H1 (cell line): ENCODE results near the gene SLC4A1. TPM values are rescaled to one million over a fixed set of nuclear protein-coding genes. Genes with fewer than 3 reads are reported as not detected.
A peak's percentile ranks its signal among the peaks of the same experiment; 100 is the strongest.

Experiments
- CTCF ChIA-PET: fragments of 300-600 bp; sonication (Branson Sonifier 250); formaldehyde crosslinking; loops from one replicate; lab custom pipeline; 2021; ENCODE audit not compliant: partially characterized antibody; lab: Charles Lee
- POLR2A ChIA-PET: fragments of 300-600 bp; sonication (Branson Sonifier 250); formaldehyde crosslinking; loops from one replicate; lab custom pipeline; 2021; ENCODE audit warnings: inconsistent platforms; ENCODE audit not compliant: partially characterized antibody; lab: Charles Lee
- DNase-seq, 2 experiments: peaks; one replicate each; pipeline versions ENCODE4 v3.0.0 to v3.0.0-alpha.2; 2010 to 2022; ENCODE audit warnings: low spot score in 2 of 2, low read depth in 1 of 2, mixed read lengths in 1 of 2
- FAIRE-seq: peaks from 2 replicates; lab custom pipeline; 2011; peaks lifted over from hg19 to GRCh38; lab: Jason Lieb, UNC
- H2AFZ ChIP-seq: 2 replicates; pipeline ENCODE4 v1.8.1; 2012; ENCODE audit warnings: low read length, inconsistent platforms
- H2AK5ac ChIP-seq: 2 replicates; pipeline ENCODE4 v1.6.1; 2013; ENCODE audit warnings: low read depth, low read length
- H2BK120ac ChIP-seq: replicated peaks from 2 replicates; pipeline ENCODE3; 2013; ENCODE audit warnings: low read depth, low read length, inconsistent platforms
- H2BK12ac ChIP-seq: 2 replicates; pipeline ENCODE4 v1.6.1; 2013; ENCODE audit warnings: low read depth, low read length
- H2BK15ac ChIP-seq: 2 replicates; pipeline ENCODE4 v1.6.1; 2013; ENCODE audit warnings: low read length
- H2BK20ac ChIP-seq: 2 replicates; pipeline ENCODE4 v1.6.1; 2013; ENCODE audit warnings: low read length
- H2BK5ac ChIP-seq: 2 replicates; pipeline ENCODE4 v1.6.1; 2013; ENCODE audit warnings: low read depth, low read length
- H3K14ac ChIP-seq: 2 replicates; pipeline ENCODE4 v1.6.1; 2013; ENCODE audit warnings: inconsistent platforms; ENCODE audit not compliant: insufficient read length
- H3K18ac ChIP-seq: 2 replicates; pipeline ENCODE4 v1.6.1; 2013; ENCODE audit warnings: low read length; ENCODE audit errors: extremely low read depth
- H3K23ac ChIP-seq: 2 replicates; pipeline ENCODE4 v1.6.1; 2013; ENCODE audit warnings: inconsistent platforms; ENCODE audit not compliant: insufficient read length
- H3K23me2 ChIP-seq: 2 replicates; pipeline ENCODE4 v1.6.1; 2013; ENCODE audit warnings: low read depth, low read length
- H3K27ac ChIP-seq: 2 replicates; pipeline ENCODE4 v1.6.1; 2011; ENCODE audit warnings: low read depth, low read length, inconsistent platforms
- H3K27me3 ChIP-seq, 4 experiments: replicated peaks in 1 of 4; 1 replicate in 1 of 4; 2 replicates in 3 of 4; pipeline versions ENCODE4 v1.6.1 to v1.8.1; 2011 to 2013; ENCODE audit warnings: low read length in 3 of 4, mild to moderate bottlenecking in 3 of 4, inconsistent platforms in 2 of 4, mixed read lengths in 2 of 4, moderate library complexity in 1 of 4; ENCODE audit not compliant: control insufficient read depth in 3 of 4, insufficient read depth in 3 of 4; ENCODE audit errors: extremely low read depth in 1 of 4
- H3K36me3 ChIP-seq, 4 experiments: 2 replicates each; pipeline versions ENCODE4 v1.6.1 to v1.8.1; 2011 to 2013; ENCODE audit warnings: mild to moderate bottlenecking in 4 of 4, low read length in 3 of 4, moderate library complexity in 2 of 4, control low read depth in 1 of 4, inconsistent platforms in 1 of 4; ENCODE audit not compliant: insufficient read depth in 4 of 4, control insufficient read depth in 2 of 4
- H3K4ac ChIP-seq: replicated peaks from 2 replicates; pipeline ENCODE3; 2013; ENCODE audit warnings: low read length, low read depth, mixed read lengths, inconsistent platforms; ENCODE audit not compliant: insufficient read length
- H3K4me1 ChIP-seq, 4 experiments: replicated peaks in 1 of 4; 1 replicate in 1 of 4; 2 replicates in 3 of 4; pipeline versions ENCODE4 v1.6.1 to v1.8.1; 2011 to 2013; ENCODE audit warnings: low read length in 3 of 4, inconsistent platforms in 2 of 4, mixed read lengths in 1 of 4; ENCODE audit not compliant: insufficient read depth in 4 of 4, control insufficient read depth in 3 of 4
- H3K4me2 ChIP-seq, 2 experiments: 2 replicates each; pipeline versions ENCODE4 v1.6.1 to v1.8.1; 2011 to 2013; ENCODE audit warnings: low read depth in 2 of 2, low read length in 2 of 2, control low read depth in 1 of 2, inconsistent platforms in 1 of 2, mild to moderate bottlenecking in 1 of 2; ENCODE audit not compliant: insufficient read depth in 1 of 2
- H3K4me3 ChIP-seq, 4 experiments: fragments of 200-600, 300-600 bp in 1 of 4; sonication (generic), shearing (Covaris generic), sonication (Bioruptor Twin) in 1 of 4; 2 replicates each; pipeline versions ENCODE4 v1.5.1 to v1.8.1; 2011 to 2016; ENCODE audit warnings: low read length in 4 of 4, low read depth in 3 of 4, control low read depth in 2 of 4, inconsistent platforms in 2 of 4, mild to moderate bottlenecking in 2 of 4, mixed read lengths in 1 of 4, moderate library complexity in 1 of 4; ENCODE audit not compliant: insufficient read depth in 2 of 4; ENCODE audit errors: extremely low read depth in 1 of 4
- H3K56ac ChIP-seq: replicated peaks from 2 replicates; pipeline ENCODE3; 2013; ENCODE audit warnings: low read depth, mild to moderate bottlenecking, mixed read lengths, low read length, inconsistent platforms; ENCODE audit not compliant: insufficient read length
- H3K79me1 ChIP-seq: 2 replicates; pipeline ENCODE4 v1.6.1; 2013; ENCODE audit warnings: low read depth, low read length, control low read depth
- H3K79me2 ChIP-seq, 2 experiments: 2 replicates each; pipeline versions ENCODE4 v1.6.1 to v1.8.1; 2012 to 2013; ENCODE audit warnings: low read length in 2 of 2, mild to moderate bottlenecking in 2 of 2, inconsistent platforms in 1 of 2; ENCODE audit not compliant: insufficient read depth in 2 of 2, control insufficient read depth in 1 of 2
- H3K9ac ChIP-seq, 4 experiments: replicated peaks in 1 of 4; 1 replicate in 1 of 4; 2 replicates in 3 of 4; pipeline versions ENCODE4 v1.6.1 to v1.8.1; 2011 to 2013; ENCODE audit warnings: low read depth in 3 of 4, low read length in 3 of 4, control low read depth in 2 of 4, mild to moderate bottlenecking in 2 of 4, moderate library complexity in 2 of 4, inconsistent platforms in 1 of 4; ENCODE audit errors: extremely low read depth in 1 of 4
- H3K9me3 ChIP-seq, 2 experiments: 2 replicates each; pipeline versions ENCODE4 v1.6.1 to v1.8.1; 2012 to 2013; ENCODE audit warnings: mild to moderate bottlenecking in 2 of 2, moderate library complexity in 2 of 2, control low read depth in 1 of 2, inconsistent platforms in 1 of 2, low read depth in 1 of 2, low read length in 1 of 2, mixed read lengths in 1 of 2; ENCODE audit not compliant: insufficient read depth in 2 of 2
- H4K20me1 ChIP-seq, 2 experiments: replicated peaks in 1 of 2; 2 replicates each; pipeline versions ENCODE3 to v1.8.1; 2011 to 2013; ENCODE audit warnings: inconsistent platforms in 2 of 2, low read length in 2 of 2, mild to moderate bottlenecking in 1 of 2; ENCODE audit not compliant: insufficient read depth in 2 of 2, control insufficient read depth in 1 of 2
- H4K5ac ChIP-seq: 2 replicates; pipeline ENCODE4 v1.6.1; 2013; ENCODE audit warnings: low read length, low read depth, mixed read lengths, inconsistent platforms; ENCODE audit not compliant: insufficient read length
- H4K8ac ChIP-seq: 2 replicates; pipeline ENCODE4 v1.8.0; 2013; ENCODE audit warnings: mild to moderate bottlenecking, moderate library complexity, low read length, inconsistent platforms; ENCODE audit not compliant: insufficient read depth; ENCODE audit errors: extremely low read depth
- H4K91ac ChIP-seq: replicated peaks from 2 replicates; pipeline ENCODE3; 2013; ENCODE audit warnings: low read length, mixed read lengths, inconsistent platforms; ENCODE audit not compliant: insufficient read length
- CHD1 ChIP-seq: IDR thresholded peaks from 2 replicates; pipeline ENCODE4 v1.6.1; 2012; ENCODE audit warnings: low read depth, low read length, improper control_type of control experiment
- KDM1A ChIP-seq: fragments of 200-600, 300-600 bp; sonication (generic); IDR thresholded peaks from 2 replicates; pipeline ENCODE4 v1.7.1; 2016; ENCODE audit warnings: mild to moderate bottlenecking, low read length, borderline replicate concordance
- NRF1 ChIP-seq: IDR thresholded peaks from 2 replicates; pipeline ENCODE4 v1.6.1; 2011; ENCODE audit warnings: mild to moderate bottlenecking, low read depth, low read length, improper control_type of control experiment
- POLR2AphosphoS5 ChIP-seq: IDR thresholded peaks from 2 replicates; pipeline ENCODE4 v1.6.1; 2011; ENCODE audit warnings: low read depth, low read length
- POU5F1 ChIP-seq: IDR thresholded peaks from 2 replicates; pipeline ENCODE4 v1.6.1; 2011; ENCODE audit warnings: low read depth, mild to moderate bottlenecking, low read length, moderate library complexity
- RFX5 ChIP-seq: IDR thresholded peaks from 2 replicates; pipeline ENCODE4 v1.6.1; 2011; ENCODE audit warnings: low read depth, low read length, improper control_type of control experiment, borderline replicate concordance
- SAP30 ChIP-seq: fragments of 300-600 bp; sonication (generic); IDR thresholded peaks from 2 replicates; pipeline ENCODE4 v1.7.1; 2012; ENCODE audit warnings: low read length, moderate library complexity, mild to moderate bottlenecking, inconsistent platforms; ENCODE audit not compliant: insufficient read depth, insufficient replicate concordance
- SP2 ChIP-seq: IDR thresholded peaks from 2 replicates; pipeline ENCODE4 v1.6.1; 2012; ENCODE audit warnings: mild to moderate bottlenecking, low read length, inconsistent platforms
- WGBS, 2 experiments: shearing (Covaris generic) in 1 of 2; methylation state at CpG; one replicate each; pipeline versions ENCODE4 v1.1.6 to v1.1.7; 2013 to 2015; ENCODE audit warnings: low lambda C conversion rate in 2 of 2, mixed read lengths in 2 of 2, inconsistent platforms in 1 of 2, low coverage in 1 of 2, missing lambda C conversion rate in 1 of 2; ENCODE audit not compliant: insufficient replicate concordance in 2 of 2, insufficient coverage in 1 of 2, insufficient read length in 1 of 2; ENCODE audit errors: extremely low coverage in 1 of 2, missing lambda C conversion rate in 1 of 2; 5-methylcytosine and 5-hydroxymethylcytosine counted together
- polyA plus RNA-seq, 7 experiments: library from polyadenylated mRNA; depleted of rRNA in 3 of 7; stranded (reverse) in 5 of 7; unstranded in 2 of 7; fragments of >200 nt in 5 of 7; fragments of 200-250 nt in 2 of 7; gene quantifications; 1 replicate in 5 of 7; 2 replicates in 1 of 7; 4 replicates in 1 of 7; pipeline versions ENCODE4 v1.2.1 to v1.2.3, GENCODE V29; 2011 to 2013; ENCODE audit warnings: missing spikeins in 2 of 7, mixed read lengths in 2 of 7
- total RNA-seq: library from RNA; stranded (reverse); fragmentation: NEBNext Ultra II Directional; extraction: Animal tissue kit (Norgen Biotek cat#: 25700); gene quantifications from 2 replicates; pipeline ENCODE4 v1.2.1, GENCODE V29; 2021

SLC4A1 gene
- total and polyA plus RNA-seq, 2 of the 8 experiments (the other 6 are each of a cell fraction or from before 2014, with no cell fraction given) = 0.08 TPM; not detected in 1

GRCh38 chr17:44268709-44269534 is 987 bp upstream of the SLC4A1 start:
- CTCF ChIA-PET = interaction anchor here (0.7 to 1.7 kb wide), 5 partner anchors 10 to 59 kb away, joined by 3 to 5 read pairs (median 3); partner anchors contain the start of gene SLC25A39

More at GRCh38 chr17:44268709-44269534, 987 bp upstream of the SLC4A1 start:
- Histone ChIP-seq H3K56ac (no peak overlapping the region), H4K20me1 (no peaks in the 10 kb centered on the region), H2BK15ac (peak overlapping the region; percentile 61; the same call in 1 of the 2 replicates), H3K9ac (no peak overlapping the region), H2BK5ac (no peak overlapping the region), H3K9me3 (no peaks in the 10 kb centered on the region), H2BK12ac (0 out of 2 replicates have a peak overlapping the region, but pooled peaks have one; percentile 17), H3K4me3 (no peak overlapping the region), H3K14ac (no peak overlapping the region), H3K79me2 (no peaks in the 10 kb centered on the region), H3K23me2 (no peaks in the 10 kb centered on the region), H3K36me3 (no peaks in the 10 kb centered on the region), H4K5ac (no peak overlapping the region), H3K23ac (no peak overlapping the region), H2AFZ (no peak overlapping the region), H3K27ac (no peak overlapping the region), H3K4ac (no peak overlapping the region), H2AK5ac (no peak overlapping the region), H3K4me2 (no peak overlapping the region), H3K4me1 (peaks cover 0 to 7% (median 3%) of the 10 kb centered on the region in 4 experiments; a peak in 4 of 7 replicates), H4K8ac (no peak overlapping the region), H2BK20ac (no peak overlapping the region), H3K79me1 (no peaks in the 10 kb centered on the region), H3K18ac (no peak overlapping the region), H2BK120ac (no peak overlapping the region), H4K91ac (no peak overlapping the region), H3K27me3 (no peaks in the 10 kb centered on the region)
- no peak for DNase-seq
- FAIRE-seq = no peak
- POLR2A ChIA-PET = interaction anchor here (1.0 to 1.3 kb wide), 4 partner anchors 9 to 47 kb away, joined by 3 to 4 read pairs (median 3); no protein-coding TSS in a partner anchor
- WGBS, 2 experiments = 89% methylated on average over 11 of the region's 11 CpGs; no CpG with 5 or more reads in 1 of the 2 experiments
- no peak for TF ChIP-seq SP2
- no peak for TF ChIP-seq SAP30
- no peak for TF ChIP-seq NRF1
- no peak for TF ChIP-seq KDM1A
- no peak for TF ChIP-seq POLR2AphosphoS5
- TF ChIP-seq POU5F1 = no peak
- TF ChIP-seq CHD1 = no peak
- no peak for TF ChIP-seq RFX5
